DMS 273 (cell line): ENCODE results near the gene ACAP3.
"Not testable (repeated sequence)": the region's sequence is repeated elsewhere in the genome, so short reads cannot be mapped to it uniquely, and the experiment has no call there.

Source experiments
- DNase-seq: peaks from one replicate; lab custom pipeline; 2025; ENCODE audit not compliant: unreplicated experiment; lab: John Stamatoyannopoulos, UW

Gene ACAP3

GRCh38 chr1:1330366-1331067 lies 22.8 kb upstream of the ACAP3 start:
- DNase-seq, result no peak

GRCh38 chr1:1329304-1330210 lies 21.8 kb upstream of the ACAP3 start:
- DNase-seq, result no peak

- no peak for DNase-seq
These were observed 20.5 kb upstream of the ACAP3 start for GRCh38 chr1:1328254-1328653.

GRCh38 chr1:1327291-1327690 lies 19.6 kb upstream of the ACAP3 start:
- DNase-seq, result no peak

- DNase-seq, result peak; percentile 52
These were observed 18.4 kb upstream of the ACAP3 start for GRCh38 chr1:1326075-1326605.

GRCh38 chr1:1325288-1326074 lies 17.8 kb upstream of the ACAP3 start:
- DNase-seq, result no peak

- DNase-seq, result peak; percentile 96
These were observed 17.0 kb upstream of the ACAP3 start, which contains the start of the genes CPTP and INTS11 for GRCh38 chr1:1324524-1325287. Gene CPTP, plus strand, starts transcription at chr1:1324802. Its CDS starts 2,109 bp downstream, at chr1:1326911. Gene INTS11, minus strand, starts transcription at chr1:1324660. Its CDS starts 52 bp downstream, at chr1:1324608.

GRCh38 chr1:1324084-1324523 lies 16.4 kb upstream of the ACAP3 start:
- DNase-seq, result peak; percentile 83

- no peak for DNase-seq
These were observed 15.2 kb upstream of the ACAP3 start for GRCh38 chr1:1322952-1323351.

GRCh38 chr1:1322418-1322817 lies 14.7 kb upstream of the ACAP3 start:
- no peak for DNase-seq

GRCh38 chr1:1321477-1321876 lies 13.7 kb upstream of the ACAP3 start:
- DNase-seq, result no peak

GRCh38 chr1:1320666-1321448 lies 13.1 kb upstream of the ACAP3 start:
- DNase-seq, result no peak

GRCh38 chr1:1319646-1319941 lies 11.9 kb upstream of the ACAP3 start:
- no peak for DNase-seq

- DNase-seq, result no peak
These were observed 11.3 kb upstream of the ACAP3 start for GRCh38 chr1:1318777-1319645.

GRCh38 chr1:1318131-1318652 lies 10.5 kb upstream of the ACAP3 start:
- DNase-seq, result peak; percentile 95

- no peak for DNase-seq
These were observed 9.7 kb upstream of the ACAP3 start for GRCh38 chr1:1317420-1317819.

- not testable (repeated sequence) for DNase-seq
These were observed 8.5 kb upstream of the ACAP3 start for GRCh38 chr1:1316199-1316598.

GRCh38 chr1:1315435-1315954 lies 7.8 kb upstream of the ACAP3 start:
- no peak for DNase-seq
